ENCODE data around the gene CACNB4.
A peak's percentile ranks its signal among the peaks of the same experiment; 100 is the strongest.
"Not testable (repeated sequence)": the region's sequence is repeated elsewhere in the genome, so short reads cannot be mapped to it uniquely, and the experiment has no call there.

CACNB4 gene

GRCh38 chr2:152015552-152015951 lies 83.3 kb downstream of the CACNB4 start:
- no peak for DNase-seq

GRCh38 chr2:152012697-152013096 lies 86.1 kb downstream of the CACNB4 start:
- no peak for DNase-seq

GRCh38 chr2:152011724-152012123 lies 87.1 kb downstream of the CACNB4 start:
- no peak for DNase-seq

GRCh38 chr2:152005607-152006006 lies 93.2 kb downstream of the CACNB4 start:
- DNase-seq = no peak

- not testable (repeated sequence) for DNase-seq
These were observed 95.6 kb downstream of the CACNB4 start for GRCh38 chr2:152003283-152003682.

- DNase-seq = peak; percentile 25
These were observed 99.8 kb downstream of the CACNB4 start for GRCh38 chr2:151999053-151999452.

- DNase-seq = no peak
These were observed 102.4 kb downstream of the CACNB4 start for GRCh38 chr2:151996243-151997003.

- DNase-seq = no peak
These were observed 103.7 kb downstream of the CACNB4 start for GRCh38 chr2:151995161-151995557.

- DNase-seq = not testable (repeated sequence)
These were observed 104.7 kb downstream of the CACNB4 start for GRCh38 chr2:151994178-151994577.

GRCh38 chr2:151991010-151991409 lies 107.8 kb downstream of the CACNB4 start:
- no peak for DNase-seq

- DNase-seq = no peak
These were observed 109.5 kb downstream of the CACNB4 start for GRCh38 chr2:151989378-151989777.

- DNase-seq = no peak
These were observed 111.4 kb downstream of the CACNB4 start for GRCh38 chr2:151987484-151987883.

- DNase-seq = no peak
These were observed 114.3 kb downstream of the CACNB4 start for GRCh38 chr2:151984424-151985083.

GRCh38 chr2:151983221-151983620 lies 115.6 kb downstream of the CACNB4 start:
- DNase-seq = no peak

- DNase-seq = no peak
These were observed 117.0 kb downstream of the CACNB4 start for GRCh38 chr2:151981886-151982285.

GRCh38 chr2:151979694-151980093 lies 119.2 kb downstream of the CACNB4 start:
- DNase-seq = no peak

GRCh38 chr2:151978709-151979108 lies 120.1 kb downstream of the CACNB4 start:
- no peak for DNase-seq

GRCh38 chr2:151977631-151978030 lies 121.2 kb downstream of the CACNB4 start:
- no peak for DNase-seq

- no peak for DNase-seq
These were observed 121.9 kb downstream of the CACNB4 start for GRCh38 chr2:151976945-151977353.

GRCh38 chr2:151975460-151976414 lies 123.1 kb downstream of the CACNB4 start:
- no peak for DNase-seq

- no peak for DNase-seq
These were observed 123.9 kb downstream of the CACNB4 start for GRCh38 chr2:151974988-151975387.

- DNase-seq = no peak
These were observed 125.0 kb downstream of the CACNB4 start for GRCh38 chr2:151973901-151974199.
